Neural progenitor cell (in vitro differentiated cells): ENCODE measurements around the gene TSPAN1. TPM values are rescaled to one million over a fixed set of nuclear protein-coding genes. Genes with fewer than 3 reads are reported as not detected.

ENCODE experiments used
- DNase-seq: peaks from one replicate; pipeline ENCODE4 v3.0.0-alpha.2; 2016; ENCODE audit warnings: low spot score
- H2AFZ ChIP-seq: fragments of 200-600 bp; sonication (generic); replicated peaks from 2 replicates; pipeline ENCODE4 v1.6.1; 2016; ENCODE audit warnings: antibody characterized with exemption
- H3F3A ChIP-seq: fragments of 200-600 bp; sonication (generic); 2 replicates; pipeline ENCODE4 v1.6.1; 2016; ENCODE audit warnings: antibody characterized with exemption, low read depth
- H3K27ac ChIP-seq: fragments of 200-600 bp; sonication (generic); 2 replicates; pipeline ENCODE4 v1.5.1; 2016; ENCODE audit warnings: mild to moderate bottlenecking
- H3K27me3 ChIP-seq: fragments of 200-600 bp; sonication (generic); 2 replicates; pipeline ENCODE4 v1.6.1; 2016; ENCODE audit warnings: mild to moderate bottlenecking, moderate library complexity
- H3K36me3 ChIP-seq: fragments of 200-600 bp; sonication (generic); 2 replicates; pipeline ENCODE4 v1.5.1; 2016
- H3K4me1 ChIP-seq: fragments of 200-600 bp; sonication (generic); 2 replicates; pipeline ENCODE4 v1.6.1; 2016; ENCODE audit warnings: mixed run types
- H3K4me2 ChIP-seq: fragments of 200-600 bp; sonication (generic); 2 replicates; pipeline ENCODE4 v1.6.1; 2016
- H3K4me3 ChIP-seq: fragments of 200-600 bp; sonication (generic); 2 replicates; pipeline ENCODE4 v1.5.1; 2016
- H3K79me2 ChIP-seq: fragments of 200-600 bp; sonication (generic); 2 replicates; pipeline ENCODE4 v1.6.1; 2016; ENCODE audit warnings: low read depth
- H3K9ac ChIP-seq: fragments of 200-600 bp; sonication (generic); 2 replicates; pipeline ENCODE4 v1.6.1; 2016
- H3K9me3 ChIP-seq: fragments of 200-600 bp; sonication (generic); 2 replicates; pipeline ENCODE4 v1.5.1; 2016; ENCODE audit warnings: low read depth
- H4K20me1 ChIP-seq: fragments of 200-600 bp; sonication (generic); 2 replicates; pipeline ENCODE4 v1.6.1; 2016; ENCODE audit warnings: low read depth
- H3K27ac Mint-ChIP-seq: 3 replicates; pipeline ENCODE4 v1.8.0; 2021; ENCODE audit warnings: mixed read lengths
- H3K27me3 Mint-ChIP-seq: 2 replicates; pipeline ENCODE4 v1.8.0; 2022; ENCODE audit warnings: low read depth, mild to moderate bottlenecking, inconsistent platforms, moderate library complexity, mixed read lengths; ENCODE audit not compliant: insufficient read depth
- H3K36me3 Mint-ChIP-seq: 3 replicates; pipeline ENCODE4 v1.8.0; 2021; ENCODE audit warnings: mixed read lengths
- H3K4me1 Mint-ChIP-seq: 3 replicates; pipeline ENCODE4 v1.8.0; 2021; ENCODE audit warnings: mixed read lengths
- H3K4me3 Mint-ChIP-seq: 3 replicates; pipeline ENCODE4 v1.8.0; 2021; ENCODE audit warnings: mild to moderate bottlenecking, moderate library complexity, mixed read lengths
- H3K9me3 Mint-ChIP-seq: 3 replicates; pipeline ENCODE4 v1.8.0; 2020; ENCODE audit warnings: mixed read lengths
- CTCF ChIP-seq: fragments of 200-600 bp; sonication (generic); IDR thresholded peaks from 2 replicates; pipeline ENCODE4 v1.5.1; 2017; ENCODE audit warnings: antibody characterized with exemption, mild to moderate bottlenecking
- EZH2 ChIP-seq: fragments of 200-600 bp; sonication (generic); IDR thresholded peaks from 2 replicates; pipeline ENCODE4 v1.6.1; 2017; ENCODE audit warnings: antibody characterized with exemption, mild to moderate bottlenecking, moderate library complexity
- EZH2phosphoT487 ChIP-seq: fragments of 200-600 bp; sonication (generic); IDR thresholded peaks from 2 replicates; pipeline ENCODE4 v1.6.1; 2017; ENCODE audit warnings: antibody characterized with exemption
- total RNA-seq: library from RNA; depleted of rRNA; stranded (reverse); fragments of >200 nt; gene quantifications from 2 replicates; pipeline ENCODE4 v1.2.3, GENCODE V29; 2015; ENCODE audit warnings: low replicate concordance

The TSPAN1 gene
- total RNA-seq, 1 donor from 2014 or later: not detected

- TF ChIP-seq CTCF (no peak), EZH2phosphoT487 (no peak), EZH2 (no peak)
- Histone ChIP-seq H3K27me3 (no peaks in the 10 kb centered on the region), H3K4me3 (no peak overlapping the region), H3F3A (no peaks in the 10 kb centered on the region), H3K9ac (no peak overlapping the region), H4K20me1 (no peaks in the 10 kb centered on the region), H3K9me3 (no peaks in the 10 kb centered on the region), H3K36me3 (no peaks in the 10 kb centered on the region), H3K4me1 (peaks cover 8% of the 10 kb centered on the region), H3K27ac (no peak overlapping the region), H3K4me2 (no peak overlapping the region), H2AFZ (no peak overlapping the region), H3K79me2 (no peaks in the 10 kb centered on the region)
- DNase-seq: no peak
- Mint-ChIP-seq H3K4me3 (no peak overlapping the region), H3K27me3 (no peaks in the 10 kb centered on the region), H3K36me3 (no peaks in the 10 kb centered on the region), H3K9me3 (no peaks in the 10 kb centered on the region), H3K4me1 (peaks cover 5% of the 10 kb centered on the region), H3K27ac (no peak overlapping the region)
These were observed 356 bp downstream of the TSPAN1 start for GRCh38 chr1:46175243-46175642.

GRCh38 chr1:46176211-46176865, 1.5 kb downstream of the TSPAN1 start, which contains the start of gene P3R3URF:
Gene P3R3URF (minus strand): TSS chr1:46176488. CDS start chr1:46176471, 17 bp downstream.
- Mint-ChIP-seq H3K27me3 (no peaks in the 10 kb centered on the region), H3K4me1 (peaks cover 8% of the 10 kb centered on the region), H3K4me3 (no peak within 1 kb of the TSS), H3K36me3 (no peaks in the 10 kb centered on the region), H3K9me3 (no peaks in the 10 kb centered on the region), H3K27ac (no peak within 1 kb of the TSS)
- Histone ChIP-seq H4K20me1 (no peaks in the 10 kb centered on the region), H2AFZ (no peak within 1 kb of the TSS), H3F3A (no peaks in the 10 kb centered on the region), H3K4me3 (no peak within 1 kb of the TSS), H3K9ac (no peak within 1 kb of the TSS), H3K79me2 (no peaks in the 10 kb centered on the region), H3K4me2 (no peak within 1 kb of the TSS), H3K9me3 (no peaks in the 10 kb centered on the region), H3K36me3 (no peaks in the 10 kb centered on the region), H3K27ac (no peak within 1 kb of the TSS), H3K27me3 (no peaks in the 10 kb centered on the region), H3K4me1 (peaks cover 8% of the 10 kb centered on the region)
- TF ChIP-seq EZH2: no peak
- no peak for TF ChIP-seq EZH2phosphoT487
- no peak for TF ChIP-seq CTCF
- no peak for DNase-seq

- no peak overlapping the region for H3K27ac ChIP-seq
- H3K27ac Mint-ChIP-seq: no peak overlapping the region
- no peak overlapping the region for H3K4me3 ChIP-seq
- H3K79me2 ChIP-seq: no peaks in the 10 kb centered on the region
- no peak overlapping the region for H3K9ac ChIP-seq
- H3K9me3 Mint-ChIP-seq: no peaks in the 10 kb centered on the region
- H3K4me2 ChIP-seq: no peak overlapping the region
- H3K36me3 Mint-ChIP-seq: no peaks in the 10 kb centered on the region
- no peaks in the 10 kb centered on the region for H3K4me1 ChIP-seq
- no peaks in the 10 kb centered on the region for H4K20me1 ChIP-seq
- H3K27me3 ChIP-seq: no peaks in the 10 kb centered on the region
- H3K27me3 Mint-ChIP-seq: peaks cover 3% of the 10 kb centered on the region
- H3K4me3 Mint-ChIP-seq: no peak overlapping the region
- H3K4me1 Mint-ChIP-seq: peaks cover 7% of the 10 kb centered on the region
- H3F3A ChIP-seq: no peaks in the 10 kb centered on the region
- no peak for TF ChIP-seq EZH2phosphoT487
- peak; percentile 97 for TF ChIP-seq CTCF
- no peak for TF ChIP-seq EZH2
- H3K9me3 ChIP-seq: no peaks in the 10 kb centered on the region
- H2AFZ ChIP-seq: peak overlapping the region; percentile 59
- H3K36me3 ChIP-seq: no peaks in the 10 kb centered on the region
- DNase-seq: peak; percentile 93
These were observed 4.5 kb downstream of the TSPAN1 start for GRCh38 chr1:46179138-46180081.
